Erythroblast (primary cell): ENCODE data around the gene CNKSR1.

ENCODE experiments used
- DNase-seq, 2 experiments: peaks; one replicate each; lab custom pipeline; 2025; lab: John Stamatoyannopoulos, UW
- GATA1 ChIP-seq: IDR thresholded peaks from 2 replicates; pipeline ENCODE4 v1.6.1; 2011; ENCODE audit warnings: low read depth, mild to moderate bottlenecking, control low read depth, low read length, moderate library complexity
- POLR2A ChIP-seq: IDR thresholded peaks from 2 replicates; pipeline ENCODE4 v1.6.1; 2011; ENCODE audit warnings: mild to moderate bottlenecking, low read length

The CNKSR1 gene

DNA sequence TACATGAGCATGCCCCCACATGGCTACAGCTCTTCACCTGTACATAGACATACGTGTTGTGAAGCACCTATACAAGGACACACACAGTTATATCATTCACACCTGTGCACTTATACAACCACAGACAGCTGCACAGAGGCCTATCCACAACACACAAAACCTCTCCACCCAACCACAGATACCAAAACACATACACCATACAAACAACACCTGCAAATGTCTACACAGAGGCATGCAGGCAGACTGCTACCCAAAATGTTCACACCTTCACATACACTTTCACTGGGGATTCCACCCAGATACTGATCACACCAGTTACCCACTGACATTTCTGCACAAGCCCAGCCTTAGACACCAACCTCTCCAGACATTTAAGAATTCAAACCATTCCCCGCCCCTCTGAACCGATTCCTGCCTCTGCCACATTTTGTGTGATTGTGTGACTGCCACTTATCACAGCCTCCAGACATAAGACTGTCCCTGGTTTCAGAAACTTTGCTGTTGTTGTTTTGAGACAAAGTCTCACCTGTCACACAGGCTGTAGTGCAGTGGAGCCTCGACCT is 10.5 kb upstream of the CNKSR1 start:
- no peak for DNase-seq
- TF ChIP-seq POLR2A (no peak), GATA1 (no peak)

DNA sequence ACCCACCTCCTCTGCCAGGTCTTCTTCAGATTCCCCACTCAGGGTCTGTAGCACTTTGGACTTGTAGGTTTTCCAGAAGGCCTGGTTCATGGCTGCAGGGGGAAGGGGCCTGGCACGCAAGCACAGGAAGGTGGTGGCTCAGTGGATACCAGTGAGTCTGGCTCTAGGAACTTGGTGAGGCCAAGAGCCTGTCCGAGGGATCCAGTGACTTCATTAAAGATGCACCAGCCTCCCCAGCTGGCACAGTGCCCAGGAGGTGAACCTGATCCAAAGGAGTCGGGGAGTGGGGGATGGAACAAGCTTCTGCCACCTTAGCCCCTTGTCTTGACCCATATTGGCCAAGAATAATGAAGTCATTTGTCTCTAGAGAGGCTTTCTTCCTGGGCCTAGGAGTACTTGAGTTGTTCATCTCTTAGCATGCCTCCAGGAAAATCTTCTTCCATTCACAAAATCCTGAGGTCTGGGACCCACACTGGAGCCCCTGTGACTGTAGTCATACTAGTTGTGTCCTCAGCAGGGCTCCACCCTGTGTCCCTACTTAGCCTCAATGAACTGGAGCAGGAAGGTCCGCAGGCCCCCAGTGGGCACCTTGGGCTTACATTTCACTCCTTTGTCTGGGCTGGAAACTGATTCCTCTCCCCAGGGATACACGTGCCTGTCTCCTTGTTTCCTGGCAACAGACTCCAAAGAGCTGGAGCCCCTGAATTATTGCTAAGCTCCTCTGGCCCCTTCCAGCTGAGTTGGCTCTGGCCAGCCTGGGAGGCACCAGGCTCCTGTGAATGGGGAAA is 8.7 kb upstream of the CNKSR1 start, which contains the start of gene C1orf232:
TSS of gene C1orf232 (minus strand) at position 554 of the 788 bp plus-strand sequence. CDS start at position 90, 464 bp downstream.
- TF ChIP-seq GATA1 (no peak), POLR2A (no peak)
- no peak for DNase-seq

DNA sequence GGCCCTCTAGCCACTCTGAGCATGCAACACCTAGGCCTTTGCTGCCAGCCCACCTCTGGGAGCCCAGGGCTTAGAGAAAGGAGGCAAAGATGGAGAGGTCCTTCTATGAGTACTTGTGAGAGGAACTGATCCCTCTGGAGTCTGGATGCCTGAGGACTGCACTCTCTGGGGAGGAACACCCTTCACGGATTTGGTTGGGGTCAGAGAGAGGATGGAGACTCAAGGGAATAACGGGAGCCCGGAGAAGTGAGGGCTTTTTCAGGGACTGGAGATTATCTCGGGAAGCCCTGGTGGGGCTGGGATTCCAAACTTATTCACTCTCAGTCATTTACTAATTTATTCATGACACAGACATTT is 8.1 kb upstream of the CNKSR1 start:
- DNase-seq, result no peak
- TF ChIP-seq GATA1 (no peak), POLR2A (no peak)

DNA sequence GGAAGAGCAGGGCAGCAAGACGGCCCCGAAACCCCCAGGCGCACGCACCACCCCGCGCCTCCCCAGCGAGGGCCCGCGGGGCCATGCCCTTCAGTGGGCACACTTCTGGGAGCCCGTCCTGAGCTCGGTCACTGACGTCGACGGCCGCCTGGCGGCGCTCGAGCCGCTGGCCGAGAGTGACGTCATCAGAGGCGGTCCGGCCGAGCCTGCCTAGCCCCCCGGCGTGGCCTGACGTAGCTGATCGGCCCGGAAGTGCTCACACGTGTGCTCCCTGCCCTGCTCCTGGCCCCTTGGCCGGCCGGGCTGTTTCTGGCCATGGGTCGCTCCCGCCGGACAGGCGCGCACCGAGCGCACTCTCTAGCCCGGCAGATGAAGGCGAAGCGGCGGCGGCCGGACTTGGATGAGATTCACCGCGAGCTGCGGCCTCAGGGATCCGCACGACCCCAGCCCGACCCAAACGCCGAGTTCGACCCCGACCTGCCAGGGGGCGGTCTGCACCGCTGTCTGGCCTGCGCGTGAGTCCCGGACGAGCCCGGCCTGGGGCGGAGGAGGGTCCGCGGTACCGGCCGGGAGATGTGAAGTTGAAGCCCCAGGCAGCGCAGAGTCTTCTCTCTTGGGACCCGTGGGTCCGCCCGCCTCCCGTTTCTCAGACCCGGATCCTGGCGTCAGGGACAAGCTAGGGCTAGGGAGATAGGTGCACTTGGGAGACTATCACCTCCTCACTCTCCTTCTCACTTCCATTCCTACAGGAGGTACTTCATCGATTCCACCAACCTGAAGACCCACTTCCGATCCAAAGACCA is 7.4 kb upstream of the CNKSR1 start, which contains the start of gene ZNF593:
TSS of gene ZNF593 (plus strand) at position 240 of the 803 bp plus-strand sequence. CDS start at position 316, 76 bp downstream.
- TF ChIP-seq POLR2A, result peak; percentile 70
- TF ChIP-seq GATA1, result no peak

DNA sequence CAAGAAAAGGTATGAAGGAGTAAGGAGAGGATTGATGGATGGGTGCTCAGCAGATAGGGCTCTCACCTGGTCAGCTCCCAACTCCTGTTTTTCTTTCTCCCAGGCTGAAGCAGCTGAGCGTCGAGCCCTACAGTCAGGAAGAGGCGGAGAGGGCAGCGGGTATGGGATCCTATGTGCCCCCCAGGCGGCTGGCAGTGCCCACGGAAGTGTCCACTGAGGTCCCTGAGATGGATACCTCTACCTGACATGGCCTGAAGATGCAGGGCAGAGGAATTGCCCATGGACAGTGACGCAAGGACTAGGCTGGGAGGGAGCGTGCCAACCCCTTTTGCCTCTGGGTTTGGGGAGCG is 6.8 kb upstream of the CNKSR1 start:
- DNase-seq, result no peak
- TF ChIP-seq GATA1, result no peak
- no peak for TF ChIP-seq POLR2A

More for the DNA sequence above, 7.4 kb upstream of the CNKSR1 start, which contains the start of gene ZNF593:
- peak; percentile 95 to 97 for DNase-seq

DNA sequence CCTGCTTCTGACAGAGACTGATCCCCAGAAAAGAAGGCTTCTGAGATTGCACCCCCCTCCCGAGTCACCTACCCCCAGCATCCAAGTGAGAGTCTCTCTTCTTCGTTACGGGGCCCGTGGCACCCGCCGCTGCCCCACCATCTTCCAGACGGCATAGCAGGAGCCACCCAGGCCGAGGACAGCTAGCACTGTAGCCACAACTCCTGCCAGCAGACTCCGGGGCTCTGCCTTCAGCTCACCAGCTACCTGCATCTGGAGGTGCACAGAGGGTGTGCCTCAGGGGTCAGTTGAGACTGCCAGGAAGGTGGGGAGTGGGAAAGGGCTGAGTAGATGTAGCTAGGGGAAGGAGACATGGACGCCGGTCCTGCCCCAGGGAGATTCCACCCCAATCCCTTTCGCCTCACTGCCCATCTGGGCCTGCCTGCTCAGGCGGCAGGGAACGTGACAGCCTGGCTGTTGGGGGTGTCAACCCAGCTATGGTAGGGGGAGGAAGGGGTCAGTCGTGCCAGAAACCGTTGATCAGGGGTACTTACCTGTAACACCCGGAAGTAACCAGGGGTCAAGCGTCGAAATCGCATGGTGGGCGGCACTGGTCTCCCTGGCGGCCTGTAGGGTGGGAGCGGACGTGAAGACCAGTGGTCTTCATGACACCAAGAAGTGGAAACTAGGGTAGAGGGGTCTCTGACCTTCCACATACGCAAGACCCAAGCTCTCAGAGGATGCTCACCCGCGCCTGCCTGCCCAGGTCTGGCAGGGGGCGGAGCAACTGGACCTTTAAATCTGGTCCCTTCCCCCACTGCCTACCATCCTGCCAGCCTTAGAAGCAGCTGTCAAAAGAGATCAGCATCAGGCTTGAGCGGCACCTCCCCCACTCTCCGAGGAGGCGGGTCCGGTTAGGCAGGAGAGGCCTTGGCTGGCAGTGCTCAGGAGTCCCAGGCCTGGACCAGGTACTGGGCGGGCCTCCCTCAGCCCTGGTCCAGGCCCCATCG is 5.9 kb upstream of the CNKSR1 start, which contains the start of gene ZNF593OS:
TSS of gene ZNF593OS (minus strand) at position 749 of the 989 bp plus-strand sequence. CDS start at position 578, 171 bp downstream.
- TF ChIP-seq POLR2A (no peak), GATA1 (no peak)
- DNase-seq, result no peak

DNA sequence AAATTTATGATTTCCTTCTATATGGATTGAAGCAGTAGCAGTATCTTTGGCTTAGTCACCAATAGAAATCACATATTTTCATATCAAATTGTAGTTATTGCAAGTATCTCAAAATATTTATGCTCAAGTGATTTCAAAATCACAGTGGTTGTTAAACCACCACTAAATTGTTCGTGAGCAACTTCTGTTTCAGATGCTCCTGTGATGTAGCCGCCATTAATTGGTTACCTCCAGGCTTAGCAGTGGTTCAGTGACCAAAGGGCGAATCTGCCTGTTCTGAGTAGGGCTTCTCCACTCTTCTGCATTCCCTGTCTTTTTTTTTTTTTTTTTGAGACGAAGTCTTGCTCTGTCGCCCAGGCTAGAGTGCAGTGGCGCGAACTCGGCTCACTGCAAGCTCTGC is 1.9 kb upstream of the CNKSR1 start:
- no peak for TF ChIP-seq GATA1
- no peak for TF ChIP-seq POLR2A
- no peak for DNase-seq

DNA sequence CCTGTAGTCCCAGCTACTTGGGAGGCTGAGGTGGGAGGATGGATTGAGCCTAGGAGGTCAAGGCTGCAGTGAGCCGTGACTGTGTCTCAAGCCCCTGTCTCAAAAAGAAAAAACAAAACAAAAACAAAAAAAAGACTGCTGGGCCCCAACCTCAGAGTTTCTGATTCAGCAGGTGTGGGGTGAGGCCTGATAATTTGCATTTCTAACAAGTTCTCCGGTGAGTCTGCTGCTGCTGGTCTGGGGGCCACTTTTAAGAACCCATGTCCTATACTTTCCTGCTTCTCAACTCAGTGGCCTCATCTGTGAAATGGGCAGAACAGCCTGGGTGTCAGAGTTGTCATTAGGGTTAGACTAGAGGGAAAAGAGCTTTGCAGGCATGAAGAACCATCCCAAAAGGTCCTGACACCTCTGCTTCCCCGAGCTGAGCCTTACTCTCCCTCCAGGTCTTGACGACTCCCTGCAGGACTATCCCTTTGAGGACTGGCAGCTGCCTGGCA is 2.8 kb downstream of the CNKSR1 start:
- TF ChIP-seq POLR2A, result no peak
- no peak for TF ChIP-seq GATA1
- DNase-seq, result no peak

DNA sequence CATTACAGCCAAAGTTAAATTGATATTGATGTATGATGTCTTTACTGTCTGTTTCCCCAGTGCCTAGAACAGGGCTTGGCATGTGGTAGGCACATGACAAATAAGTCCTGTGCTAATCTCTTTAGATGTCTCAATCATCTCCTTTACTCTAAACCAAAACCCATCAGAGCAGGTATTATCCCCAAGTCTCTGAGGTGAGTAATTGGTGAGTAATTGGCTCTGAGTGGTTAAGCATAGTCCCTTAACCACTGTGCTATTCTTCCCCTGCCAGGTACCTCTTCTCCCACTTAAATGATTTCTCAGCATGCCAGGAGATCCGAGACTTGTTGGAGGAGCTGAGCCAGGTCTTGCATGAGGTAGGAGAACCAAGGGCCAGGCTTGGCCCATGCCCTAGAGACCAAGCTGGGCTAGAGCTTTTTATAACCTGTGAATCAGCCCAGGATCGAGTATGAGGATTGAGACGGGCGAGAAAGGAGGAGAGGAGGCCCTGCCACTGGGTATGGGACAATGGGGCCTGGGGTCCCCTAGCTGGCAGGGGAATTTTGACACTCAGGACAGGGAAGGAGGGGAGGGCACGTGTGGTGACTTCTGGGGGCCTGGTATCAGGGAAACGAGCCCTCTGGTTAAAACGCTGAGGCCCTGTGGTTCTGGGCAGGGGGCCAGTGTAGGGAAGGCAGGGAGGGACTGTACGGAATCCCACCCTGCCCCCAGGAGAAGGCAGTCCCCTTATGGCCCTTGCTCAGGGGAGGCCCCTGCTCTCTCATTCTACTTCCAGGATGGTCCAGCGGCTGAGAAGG is 4.5 kb downstream of the CNKSR1 start:
- no peak for DNase-seq
- TF ChIP-seq POLR2A, result no peak
- TF ChIP-seq GATA1, result no peak

DNA sequence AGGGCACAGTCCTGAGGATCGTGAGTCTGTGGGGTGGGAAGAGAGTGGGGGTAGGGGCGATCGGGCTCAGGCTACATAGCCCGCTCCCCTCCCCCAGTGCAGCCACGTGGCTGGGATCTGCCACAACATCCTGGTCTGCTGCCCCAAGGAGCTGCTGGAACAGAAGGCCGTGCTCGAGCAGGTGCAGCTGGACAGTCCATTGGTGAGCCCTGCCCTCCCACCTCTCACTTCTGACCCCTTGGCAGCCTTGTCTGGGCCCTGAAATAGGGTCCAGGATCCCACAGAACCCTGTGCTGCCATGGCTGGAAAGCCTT is 5.0 kb downstream of the CNKSR1 start:
- TF ChIP-seq POLR2A, result no peak
- TF ChIP-seq GATA1, result no peak
- DNase-seq, result no peak

DNA sequence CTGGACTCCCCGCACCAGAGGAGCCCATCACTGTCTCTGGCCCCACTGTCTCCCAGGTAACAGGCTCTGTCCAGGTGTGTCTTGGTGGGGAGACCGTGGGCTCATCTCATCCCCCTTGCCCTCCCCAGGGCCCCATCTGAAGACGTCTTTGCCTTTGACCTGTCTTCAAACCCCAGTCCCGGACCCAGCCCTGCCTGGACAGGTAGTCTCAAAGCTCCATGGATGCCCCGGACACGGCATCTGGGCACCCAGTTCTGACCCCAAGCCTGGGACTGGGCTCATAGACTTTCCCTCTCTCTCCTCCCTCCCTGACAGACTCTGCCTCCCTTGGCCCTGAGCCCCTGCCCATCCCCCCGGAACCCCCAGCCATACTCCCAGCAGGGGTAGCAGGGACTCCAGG is 6.8 kb downstream of the CNKSR1 start:
- TF ChIP-seq GATA1 (no peak), POLR2A (no peak)
- no peak for DNase-seq

DNA sequence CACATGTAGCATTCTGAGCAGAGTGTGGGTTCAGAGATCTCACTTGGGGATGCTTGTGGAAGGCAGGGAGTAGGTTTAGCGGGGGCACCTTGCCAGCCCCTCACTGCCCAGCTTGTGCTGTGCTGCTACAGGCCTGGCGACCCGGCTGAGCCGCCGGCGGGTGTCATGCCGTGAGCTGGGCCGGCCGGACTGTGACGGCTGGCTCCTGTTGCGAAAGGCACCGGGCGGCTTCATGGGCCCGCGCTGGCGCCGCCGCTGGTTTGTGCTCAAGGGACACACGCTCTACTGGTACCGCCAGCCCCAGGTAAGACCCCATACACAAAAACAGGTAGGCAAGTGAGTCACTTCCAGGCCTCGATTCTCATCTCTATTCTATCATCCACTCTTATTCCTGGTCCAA is 7.6 kb downstream of the CNKSR1 start:
- TF ChIP-seq POLR2A, result no peak
- TF ChIP-seq GATA1, result no peak

More for the DNA sequence above, 7.6 kb downstream of the CNKSR1 start:
- DNase-seq, result no peak
